ENCODE results near the gene HLA-DQA1.
"Not testable (repeated sequence)": the region's sequence is repeated elsewhere in the genome, so short reads cannot be mapped to it uniquely, and the experiment has no call there.

Gene HLA-DQA1

GRCh38 chr6:32659856-32660595 is 22.8 kb downstream of the HLA-DQA1 start:
- DNase-seq, result no peak

GRCh38 chr6:32662099-32662498 is 24.9 kb downstream of the HLA-DQA1 start:
- DNase-seq, result no peak

GRCh38 chr6:32662836-32663235 is 25.6 kb downstream of the HLA-DQA1 start:
- no peak for DNase-seq

GRCh38 chr6:32664354-32664753 is 27.1 kb downstream of the HLA-DQA1 start:
- DNase-seq, result no peak

- no peak for DNase-seq
These were observed 27.7 kb downstream of the HLA-DQA1 start for GRCh38 chr6:32664827-32665362.

- DNase-seq, result no peak
These were observed 28.5 kb downstream of the HLA-DQA1 start for GRCh38 chr6:32665661-32666060.

GRCh38 chr6:32666420-32667300 is 29.5 kb downstream of the HLA-DQA1 start, which contains the start of gene HLA-DQB1:
HLA-DQB1 (minus strand) TSS chr6:32666657; CDS start chr6:32666607, 50 bp downstream.
- no peak for DNase-seq

- DNase-seq, result no peak
These were observed 31.1 kb downstream of the HLA-DQA1 start for GRCh38 chr6:32668226-32668747.

- no peak for DNase-seq
These were observed 32.0 kb downstream of the HLA-DQA1 start for GRCh38 chr6:32669240-32669639.

GRCh38 chr6:32669893-32670292 is 32.7 kb downstream of the HLA-DQA1 start:
- DNase-seq, result no peak

- not testable (repeated sequence) for DNase-seq
These were observed 34.7 kb downstream of the HLA-DQA1 start for GRCh38 chr6:32671908-32672307.

GRCh38 chr6:32674123-32674522 is 36.9 kb downstream of the HLA-DQA1 start:
- DNase-seq, result not testable (repeated sequence)

- DNase-seq, result no peak
These were observed 42.3 kb downstream of the HLA-DQA1 start for GRCh38 chr6:32679492-32679891.

- DNase-seq, result no peak
These were observed 42.8 kb downstream of the HLA-DQA1 start for GRCh38 chr6:32680055-32680454.

GRCh38 chr6:32684246-32684645 is 47.0 kb downstream of the HLA-DQA1 start:
- no peak for DNase-seq

- DNase-seq, result no peak
These were observed 48.4 kb downstream of the HLA-DQA1 start for GRCh38 chr6:32685603-32686002.

- no peak for DNase-seq
These were observed 52.6 kb downstream of the HLA-DQA1 start for GRCh38 chr6:32689531-32690501.

GRCh38 chr6:32692019-32692418 is 54.8 kb downstream of the HLA-DQA1 start:
- no peak for DNase-seq
